Measurements from ENCODE around the gene MORN3.
"Not testable (repeated sequence)": the region's sequence is repeated elsewhere in the genome, so short reads cannot be mapped to it uniquely, and the experiment has no call there.

MORN3 gene

GRCh38 chr12:121637231-121637914, 32.1 kb downstream of the MORN3 start:
- DNase-seq = no peak

GRCh38 chr12:121634836-121635235, 34.6 kb downstream of the MORN3 start:
- DNase-seq = no peak

- DNase-seq = not testable (repeated sequence)
Measured at GRCh38 chr12:121633833-121634196, 35.6 kb downstream of the MORN3 start.

- DNase-seq = no peak
Measured at GRCh38 chr12:121632069-121632970, 37.1 kb downstream of the MORN3 start.

- peak; percentile 55 for DNase-seq
Measured at GRCh38 chr12:121630791-121631355, 38.6 kb downstream of the MORN3 start.

GRCh38 chr12:121628536-121628935, 40.9 kb downstream of the MORN3 start:
- DNase-seq = no peak

- peak; percentile 55 for DNase-seq
Measured at GRCh38 chr12:121628037-121628436, 41.4 kb downstream of the MORN3 start.

- DNase-seq = peak; percentile 80
Measured at GRCh38 chr12:121626853-121627640, 42.4 kb downstream of the MORN3 start.

- DNase-seq = peak; percentile 97
Measured at GRCh38 chr12:121626087-121626852, 43.2 kb downstream of the MORN3 start, which contains the start of gene ORAI1. ORAI1 (plus strand) TSS chr12:121626530.

GRCh38 chr12:121620333-121620891, 49.0 kb downstream of the MORN3 start:
- DNase-seq = no peak

- DNase-seq = no peak
Measured at GRCh38 chr12:121618659-121619233, 50.7 kb downstream of the MORN3 start.

- no peak for DNase-seq
Measured at GRCh38 chr12:121614872-121615467, 54.5 kb downstream of the MORN3 start.

GRCh38 chr12:121613462-121613861, 56.0 kb downstream of the MORN3 start:
- DNase-seq = no peak

GRCh38 chr12:121611306-121611705, 58.1 kb downstream of the MORN3 start:
- DNase-seq = peak; percentile 48

- DNase-seq = peak; percentile 92
Measured at GRCh38 chr12:121610239-121611149, 59.0 kb downstream of the MORN3 start.

- DNase-seq = no peak
Measured at GRCh38 chr12:121608301-121608700, 61.2 kb downstream of the MORN3 start.

GRCh38 chr12:121603581-121603980, 65.9 kb downstream of the MORN3 start:
- no peak for DNase-seq

GRCh38 chr12:121602766-121603165, 66.7 kb downstream of the MORN3 start:
- no peak for DNase-seq

- DNase-seq = no peak
Measured at GRCh38 chr12:121600702-121601336, 68.6 kb downstream of the MORN3 start.
